HG03108 (cell line): ENCODE data around the gene UFSP2.
A peak's percentile ranks its signal among the peaks of the same experiment; 100 is the strongest.

Experiments used
- ATAC-seq: cut with Tn5 transposase; IDR thresholded peaks from one replicate; pipeline ENCODE4 v1.9.1; 2021; ENCODE audit warnings: moderate library complexity; ENCODE audit not compliant: unreplicated experiment

Gene UFSP2, protein sequence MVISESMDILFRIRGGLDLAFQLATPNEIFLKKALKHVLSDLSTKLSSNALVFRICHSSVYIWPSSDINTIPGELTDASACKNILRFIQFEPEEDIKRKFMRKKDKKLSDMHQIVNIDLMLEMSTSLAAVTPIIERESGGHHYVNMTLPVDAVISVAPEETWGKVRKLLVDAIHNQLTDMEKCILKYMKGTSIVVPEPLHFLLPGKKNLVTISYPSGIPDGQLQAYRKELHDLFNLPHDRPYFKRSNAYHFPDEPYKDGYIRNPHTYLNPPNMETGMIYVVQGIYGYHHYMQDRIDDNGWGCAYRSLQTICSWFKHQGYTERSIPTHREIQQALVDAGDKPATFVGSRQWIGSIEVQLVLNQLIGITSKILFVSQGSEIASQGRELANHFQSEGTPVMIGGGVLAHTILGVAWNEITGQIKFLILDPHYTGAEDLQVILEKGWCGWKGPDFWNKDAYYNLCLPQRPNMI

DNA sequence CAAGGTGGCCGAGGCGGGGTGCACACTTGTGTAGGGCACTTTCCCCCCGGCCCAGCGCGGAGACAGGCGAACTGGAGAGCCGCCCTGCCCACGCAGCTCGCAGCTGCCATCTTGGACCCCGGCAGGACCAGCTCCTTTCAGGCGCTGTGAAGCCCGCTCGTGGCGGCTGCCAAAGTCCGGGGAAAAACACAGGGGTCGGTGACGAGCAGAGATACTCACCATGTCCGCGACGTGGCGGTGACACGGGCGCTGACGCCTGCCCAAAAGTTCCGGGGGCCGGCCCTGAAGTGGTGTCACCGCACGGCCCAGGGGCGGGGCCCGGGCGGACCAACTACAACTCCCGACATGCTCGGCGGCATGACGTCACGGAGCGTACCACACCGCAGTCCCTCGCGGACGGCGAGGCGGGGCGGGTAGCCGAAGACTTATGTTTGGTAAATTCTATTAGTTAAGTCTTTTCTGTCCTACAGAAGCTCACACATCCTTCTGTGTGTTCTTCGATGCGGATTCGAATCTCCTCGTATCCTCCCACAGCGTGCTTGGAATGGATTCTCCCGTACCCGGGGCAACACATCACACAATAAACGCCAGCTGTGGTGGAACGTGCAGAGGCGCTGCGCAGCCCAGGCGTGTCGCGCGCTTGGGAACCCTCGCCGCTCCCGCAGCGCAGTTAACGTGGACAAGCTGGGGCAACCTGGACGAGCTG lies at the start of gene UFSP2:
TSS of gene UFSP2 (minus strand) at position 318 of the 706 bp plus-strand sequence. CDS start at position 222, 96 bp downstream.
- peak; percentile 94 for ATAC-seq

DNA sequence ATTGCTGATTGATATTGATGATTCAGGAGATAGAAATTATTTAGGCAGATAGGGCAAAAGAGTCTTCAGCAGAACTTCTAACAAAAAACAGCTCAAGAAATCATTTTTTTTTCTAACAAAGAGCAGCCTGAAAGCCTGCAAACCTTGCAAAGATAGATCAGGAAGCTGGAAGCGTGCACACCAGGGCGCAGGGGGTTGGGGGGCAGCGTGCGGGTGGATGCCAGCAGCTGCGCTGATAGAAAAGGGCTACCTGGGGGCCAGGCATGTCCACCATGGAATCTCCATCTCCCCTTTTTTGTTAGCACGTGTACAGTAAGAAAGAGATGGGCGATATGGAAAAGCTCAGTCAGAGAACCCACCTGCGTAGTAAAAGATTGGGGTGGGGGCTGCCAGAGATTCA lies 47.5 kb upstream of the UFSP2 start:
- ATAC-seq, result no peak

DNA sequence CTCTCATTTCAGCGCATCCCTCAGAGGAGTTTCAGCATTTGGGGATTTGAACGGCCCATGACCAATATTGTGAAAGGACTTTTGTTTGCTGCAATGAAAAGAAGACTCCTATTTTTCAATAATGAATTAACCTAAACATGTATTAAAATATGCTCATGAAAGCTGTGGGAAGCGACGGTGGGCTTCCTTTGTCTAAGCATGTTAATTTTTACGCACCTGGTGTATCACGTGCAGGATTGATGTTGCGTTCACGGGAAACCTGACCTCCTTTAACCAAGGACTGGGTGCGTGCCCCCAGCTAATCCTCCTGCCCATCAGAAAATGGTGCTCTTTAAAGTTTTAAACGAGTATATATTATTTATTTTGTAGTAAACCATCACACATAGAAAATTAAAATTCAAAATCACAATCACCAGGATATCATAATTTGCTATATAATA lies 46.4 kb upstream of the UFSP2 start:
- no peak for ATAC-seq

DNA sequence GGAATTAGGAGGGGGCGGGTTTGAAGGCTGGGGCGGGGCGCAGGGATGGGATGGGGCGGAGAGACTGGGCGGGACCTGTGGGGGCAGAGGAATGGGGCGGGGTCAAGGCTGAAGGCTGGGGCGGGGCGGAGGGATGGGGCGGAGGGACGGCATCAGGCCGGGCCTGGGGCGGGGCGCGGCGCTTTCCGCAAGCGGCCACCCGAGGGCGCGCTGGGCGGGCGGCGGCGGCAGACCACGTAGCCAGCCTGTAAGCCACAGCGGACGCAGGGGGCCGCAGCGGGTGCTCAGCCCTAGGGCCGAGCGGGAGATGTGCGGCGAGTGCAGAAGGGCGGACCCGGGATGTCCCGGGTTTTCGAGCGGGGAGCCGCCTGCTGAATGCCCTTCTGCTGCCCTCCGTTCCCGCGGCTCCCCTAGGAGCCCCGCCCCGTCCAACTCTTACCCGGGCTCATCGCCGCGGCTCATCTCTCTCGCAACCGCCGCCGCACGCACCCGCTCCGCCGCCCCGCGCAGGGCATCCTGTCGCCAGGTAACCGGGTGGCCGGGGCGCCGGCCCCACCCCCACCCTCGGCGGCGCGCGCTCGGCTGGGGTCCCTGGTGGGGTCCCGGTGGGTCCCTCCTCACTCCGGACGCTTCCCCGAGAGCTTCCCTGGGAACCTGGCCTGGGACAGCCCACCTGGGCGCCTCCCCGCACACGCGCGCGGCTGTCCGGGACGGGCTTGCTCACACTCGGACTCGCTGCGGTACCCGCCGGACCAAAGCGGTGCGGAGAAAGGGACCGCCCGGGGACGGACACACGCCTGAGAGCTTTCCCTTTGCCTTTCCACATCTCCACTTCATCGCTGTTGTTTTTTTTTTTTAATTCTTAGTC lies 45.7 kb upstream of the UFSP2 start, which contains the start of gene CCDC110:
TSS of gene CCDC110 (minus strand) at position 499 of the 868 bp plus-strand sequence. CDS start at position 449, 50 bp downstream.
- peak; percentile 87 for ATAC-seq

DNA sequence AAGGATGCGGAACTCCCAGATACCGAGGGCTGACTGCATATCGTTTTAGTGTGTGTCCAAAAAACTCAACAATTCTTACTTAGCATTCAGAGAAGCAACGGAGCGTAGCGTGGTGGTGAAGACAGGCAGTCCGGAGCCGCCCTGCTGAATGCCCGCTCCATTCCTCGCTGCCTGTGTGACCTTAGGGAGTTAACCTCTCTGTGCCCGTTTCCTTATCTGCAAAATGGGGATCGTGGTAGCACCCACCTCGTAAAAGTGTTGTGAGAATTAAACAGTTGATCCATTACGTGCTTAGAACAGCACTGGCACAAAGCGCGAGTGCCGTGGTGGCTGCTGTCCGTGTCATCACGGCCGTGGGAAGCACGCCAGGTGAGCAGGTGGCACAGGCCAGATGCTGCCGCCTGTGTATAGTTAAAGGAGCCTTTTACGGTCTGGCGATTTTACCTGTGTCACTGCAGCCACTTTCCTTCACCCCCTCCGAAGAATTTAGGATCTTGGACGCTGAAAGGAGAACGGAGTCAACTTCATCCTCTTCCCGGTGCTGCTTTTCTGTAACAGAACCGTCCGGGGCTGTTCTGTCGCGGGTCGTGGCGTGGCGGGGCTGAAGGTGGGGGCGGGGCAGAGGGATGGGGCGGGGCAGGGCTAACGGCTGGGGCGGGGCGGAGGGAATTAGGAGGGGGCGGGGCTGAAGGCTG lies 44.9 kb upstream of the UFSP2 start:
- no peak for ATAC-seq

DNA sequence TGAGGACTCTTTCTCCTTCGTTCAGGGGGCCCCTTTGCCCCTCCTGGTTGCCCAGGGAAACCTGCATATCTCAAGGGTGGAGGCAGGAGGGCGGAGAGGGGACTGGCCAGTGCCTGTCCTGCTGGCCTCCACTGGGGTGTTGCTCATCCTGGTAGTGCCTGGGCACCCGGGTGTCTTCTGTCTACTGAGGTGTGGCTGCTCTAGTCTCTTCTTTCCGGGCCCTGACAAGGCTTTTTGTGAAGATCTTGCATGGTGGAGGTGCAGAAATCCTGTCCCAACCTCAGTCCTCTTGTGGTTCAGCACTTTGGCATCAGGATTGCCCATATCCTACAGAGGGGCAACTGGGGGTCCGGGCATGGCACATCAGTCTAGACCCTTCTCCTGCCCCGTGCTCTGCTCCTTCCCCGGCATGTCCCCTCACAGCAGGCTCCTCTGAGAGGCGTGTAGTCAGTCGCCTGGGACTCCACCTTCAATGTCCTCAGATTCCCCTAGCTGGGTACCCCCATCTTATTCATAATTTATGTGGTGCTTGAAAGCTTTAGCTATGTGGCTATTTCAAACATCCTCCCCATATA lies 43.9 kb upstream of the UFSP2 start:
- ATAC-seq, result no peak

DNA sequence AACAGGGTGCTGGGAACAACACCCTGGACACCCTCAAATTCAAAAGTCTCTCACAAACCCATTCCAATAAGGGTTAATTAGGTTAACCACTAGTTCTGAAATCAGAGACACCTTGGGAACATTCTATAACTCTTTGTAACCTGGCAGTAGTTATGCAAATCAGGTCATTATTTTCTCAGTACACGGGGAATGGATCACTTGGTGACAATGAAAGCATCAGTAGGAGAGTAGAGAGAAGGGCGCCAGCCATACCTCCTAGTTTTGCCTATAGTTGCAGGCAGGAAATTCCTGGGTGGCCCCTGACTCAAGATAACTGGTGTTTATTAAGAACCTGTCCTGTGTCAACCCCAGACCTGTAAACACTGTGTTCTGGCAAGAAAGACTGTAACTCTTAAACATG lies 43.2 kb upstream of the UFSP2 start:
- no peak for ATAC-seq

DNA sequence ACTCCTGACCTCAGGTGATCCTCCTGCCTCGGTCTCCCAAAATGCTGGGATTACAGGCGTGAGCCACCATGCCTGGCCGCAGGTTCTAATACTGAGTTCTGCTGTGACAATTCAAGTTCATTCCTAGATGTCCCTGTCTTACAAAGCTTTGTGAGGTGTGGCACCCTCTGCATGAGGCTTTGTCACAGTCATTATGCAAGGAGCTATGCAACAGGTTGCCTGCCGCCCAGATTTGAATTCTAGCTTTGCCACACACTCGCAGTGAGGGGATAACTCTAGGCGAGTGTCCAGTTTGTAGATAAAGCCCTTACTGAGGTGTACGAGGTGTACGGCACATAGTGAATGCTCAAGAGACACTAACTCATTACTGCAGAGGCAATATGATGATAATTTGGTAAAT lies 42.2 kb upstream of the UFSP2 start:
- no peak for ATAC-seq

DNA sequence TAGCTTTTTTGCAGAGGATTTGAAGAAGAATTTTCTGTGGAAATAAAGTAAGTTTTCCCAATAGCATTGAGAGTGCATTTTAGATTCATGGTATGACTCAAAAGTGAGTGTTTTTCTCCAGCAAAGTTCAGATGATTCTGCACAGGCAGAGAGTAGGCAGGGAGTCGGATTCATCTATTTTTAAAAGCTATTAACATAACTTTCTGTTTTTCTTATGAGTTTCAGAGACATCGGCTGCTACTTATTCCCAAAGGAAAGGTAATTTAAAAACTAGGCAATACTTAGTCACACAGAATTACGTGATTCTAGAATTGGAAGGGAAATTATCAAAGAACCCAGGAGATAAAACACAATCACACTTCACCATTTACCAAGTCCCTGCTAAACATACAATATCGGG lies 41.3 kb upstream of the UFSP2 start:
- ATAC-seq, result no peak

DNA sequence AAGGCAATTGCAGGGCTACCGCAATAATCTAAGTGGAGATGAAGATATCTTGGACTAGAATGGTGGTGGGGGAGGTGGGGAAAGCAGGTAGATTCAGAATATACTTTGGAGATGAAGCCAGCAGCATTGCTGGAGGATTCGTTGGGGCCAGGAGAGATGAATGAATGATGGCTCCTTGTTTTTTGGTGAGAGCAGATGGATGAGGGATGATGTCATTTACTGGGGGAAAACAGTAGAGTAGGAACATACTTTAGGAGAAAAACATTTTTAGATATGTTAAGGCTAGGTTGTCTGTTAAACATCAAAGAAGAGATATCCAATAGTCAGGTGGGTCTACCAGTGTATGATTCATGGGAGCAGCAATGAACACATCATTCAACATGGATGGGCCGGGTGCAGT lies 39.9 kb upstream of the UFSP2 start:
- no peak for ATAC-seq

DNA sequence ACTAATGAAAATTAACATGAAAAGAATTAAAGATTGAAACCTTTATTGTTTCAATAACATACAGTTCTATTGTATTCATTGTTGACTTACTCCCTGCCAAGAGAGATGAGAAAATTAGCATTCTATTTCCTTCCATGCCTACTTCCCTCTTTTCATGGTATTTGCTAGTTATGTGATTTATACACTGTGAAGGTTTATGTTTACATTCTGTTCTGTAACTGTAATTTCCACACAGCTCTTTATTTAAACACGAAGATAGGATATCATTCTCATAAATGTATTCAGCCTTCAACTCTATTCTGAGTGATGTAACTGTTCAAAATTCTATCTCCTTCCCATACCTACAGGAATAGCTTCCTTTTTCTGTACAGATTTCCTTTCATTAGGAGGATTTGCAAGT lies 39.1 kb upstream of the UFSP2 start:
- ATAC-seq, result no peak

DNA sequence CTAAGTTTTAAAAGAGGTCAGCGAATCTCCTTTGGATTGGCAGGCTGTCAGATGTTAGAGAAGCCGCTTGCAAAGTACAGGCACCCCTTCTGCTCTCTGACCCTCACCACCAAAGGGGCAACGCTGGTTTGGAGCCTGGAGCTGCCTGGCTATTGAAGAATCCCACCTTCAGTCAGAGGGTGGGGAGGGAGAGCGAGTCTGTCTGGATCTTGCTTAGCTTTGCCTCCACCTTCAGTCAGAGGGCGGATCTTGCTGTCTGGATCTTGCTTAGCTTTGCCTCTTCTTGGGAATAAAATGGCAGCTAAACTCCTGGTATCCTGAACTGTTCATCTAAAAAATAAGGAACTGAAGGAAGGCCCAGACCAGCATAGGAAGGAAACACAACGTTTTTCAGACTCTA lies 38.4 kb upstream of the UFSP2 start:
- ATAC-seq, result no peak

DNA sequence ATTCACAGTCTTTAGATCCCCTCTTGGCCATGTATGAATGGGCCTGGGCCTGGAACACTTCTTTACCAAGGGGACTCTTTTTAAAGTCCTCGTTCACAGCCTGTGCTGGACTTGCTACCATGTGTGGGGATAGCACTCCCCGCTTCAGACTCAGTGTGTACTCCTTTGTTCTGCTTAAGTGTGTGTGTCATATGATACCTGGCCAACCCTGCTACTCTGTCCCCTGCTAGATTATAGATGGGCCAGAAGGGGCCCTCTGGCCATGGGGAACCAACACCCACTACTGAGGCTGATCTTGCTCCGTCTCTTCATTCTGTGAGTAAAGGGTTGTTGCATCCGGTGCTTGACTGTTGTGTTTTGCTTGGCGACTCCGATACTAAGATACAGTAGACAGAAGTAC lies 37.8 kb upstream of the UFSP2 start:
- no peak for ATAC-seq

DNA sequence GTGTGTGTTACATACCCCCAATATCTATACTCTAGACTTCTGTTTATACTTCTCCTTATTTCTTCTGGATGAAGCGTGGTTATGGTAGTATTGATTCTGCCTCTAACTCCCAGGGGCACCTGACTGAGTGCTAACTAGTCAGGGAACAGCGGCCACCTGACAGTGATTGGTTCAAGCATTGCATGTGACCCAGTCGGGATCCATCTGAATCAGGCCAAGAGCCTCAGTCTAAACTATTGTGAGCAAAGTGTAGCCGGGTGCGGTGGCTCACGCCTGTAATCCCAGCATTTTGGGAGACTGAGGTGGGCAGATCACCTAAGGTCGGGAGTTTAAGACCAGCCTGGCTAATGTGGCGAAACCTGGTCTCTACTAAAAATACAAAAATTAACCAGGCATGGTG lies 35.8 kb upstream of the UFSP2 start:
- no peak for ATAC-seq

DNA sequence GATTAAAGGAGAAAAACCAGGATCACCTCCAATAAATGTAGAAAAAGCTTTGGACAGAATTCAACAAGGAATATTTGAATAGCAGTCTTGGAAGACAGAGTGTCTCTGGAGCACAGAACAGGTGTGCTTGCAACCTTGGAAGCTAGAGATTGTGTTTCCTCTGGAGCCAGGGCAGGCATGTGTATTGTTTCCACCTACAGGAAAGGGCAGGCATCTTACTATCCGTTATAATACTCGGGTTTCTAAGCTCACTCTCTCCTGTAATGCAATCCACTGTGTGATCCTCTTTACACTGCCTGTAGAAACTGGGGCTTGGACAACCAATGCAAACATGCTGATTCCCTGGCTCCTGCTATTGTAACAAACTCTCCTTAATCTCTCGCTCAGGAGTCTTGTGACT lies 31.4 kb upstream of the UFSP2 start:
- ATAC-seq, result no peak

DNA sequence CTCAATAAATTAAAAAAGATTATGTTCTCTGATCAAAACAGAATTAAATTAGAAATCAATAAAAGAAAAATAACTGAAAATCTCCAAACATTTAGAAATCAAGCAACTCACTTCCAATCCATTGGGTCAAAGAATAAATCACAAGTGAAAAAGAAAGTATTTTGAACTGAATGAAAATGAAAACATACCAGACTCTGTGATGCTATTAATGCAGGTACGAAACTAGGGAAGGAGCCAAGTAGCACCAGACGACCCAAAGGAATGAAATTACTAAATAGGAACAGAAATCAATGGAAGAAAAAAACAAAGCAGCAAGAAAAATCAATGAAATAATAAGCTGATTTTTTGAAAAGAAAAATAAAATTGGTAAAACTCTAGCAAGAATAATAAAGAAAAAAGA lies 30.4 kb upstream of the UFSP2 start:
- ATAC-seq, result no peak

DNA sequence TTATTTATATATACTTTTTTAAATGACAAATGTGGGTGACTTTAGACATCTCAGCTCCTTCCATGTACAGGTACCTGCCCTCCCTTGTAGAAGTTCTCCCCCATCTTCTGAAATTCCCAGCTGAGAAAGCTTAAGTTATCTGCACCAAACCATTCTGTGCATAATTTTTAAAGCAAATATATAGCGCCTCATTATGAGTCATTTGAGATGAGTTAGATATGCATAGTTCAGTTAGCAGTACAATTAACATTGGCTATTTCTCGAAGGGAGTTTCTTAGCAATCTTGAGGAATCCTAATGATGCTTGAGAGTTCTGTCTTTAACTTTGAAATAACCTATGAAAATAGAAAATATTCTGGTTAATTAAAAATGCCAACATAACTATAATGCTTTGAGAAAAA lies 19.4 kb upstream of the UFSP2 start:
- no peak for ATAC-seq

DNA sequence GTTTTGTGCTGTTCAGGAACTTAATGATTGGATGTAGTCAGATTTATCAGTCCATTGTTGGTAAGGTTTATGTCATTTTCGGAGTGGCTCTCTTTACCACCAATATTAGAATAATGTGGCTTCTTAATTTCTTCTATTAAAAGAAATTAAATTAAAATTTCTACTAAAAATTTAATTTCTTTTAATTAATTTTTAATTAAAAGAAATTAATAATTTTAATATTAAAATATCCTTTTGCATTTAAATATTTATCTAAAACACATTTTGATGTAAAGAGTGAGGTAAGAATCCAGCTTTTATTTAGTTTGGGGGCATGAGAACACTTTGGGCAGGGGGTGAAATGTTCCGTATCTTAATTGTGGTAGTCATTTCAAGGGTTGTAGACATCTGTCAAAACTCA lies 15.7 kb upstream of the UFSP2 start:
- ATAC-seq, result no peak

DNA sequence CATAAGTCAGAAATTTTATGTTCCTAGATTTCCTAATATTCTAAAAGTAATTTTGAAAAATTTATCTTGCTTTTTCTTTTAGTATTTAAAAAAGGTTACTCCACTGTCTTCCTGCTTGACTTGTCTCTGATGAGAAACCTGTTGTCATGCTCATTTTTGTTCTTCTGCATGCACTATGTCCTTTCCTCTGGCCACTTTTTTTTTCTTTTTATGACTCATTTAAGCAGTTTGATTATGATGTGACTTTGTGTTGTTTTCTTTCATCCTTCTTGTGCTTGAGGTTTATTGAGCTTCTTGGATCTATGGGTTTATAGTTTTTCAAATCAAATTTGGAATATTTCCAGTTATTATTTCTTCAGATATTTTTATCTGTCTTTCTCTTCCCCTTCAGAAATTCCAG lies 12.0 kb upstream of the UFSP2 start:
- no peak for ATAC-seq

DNA sequence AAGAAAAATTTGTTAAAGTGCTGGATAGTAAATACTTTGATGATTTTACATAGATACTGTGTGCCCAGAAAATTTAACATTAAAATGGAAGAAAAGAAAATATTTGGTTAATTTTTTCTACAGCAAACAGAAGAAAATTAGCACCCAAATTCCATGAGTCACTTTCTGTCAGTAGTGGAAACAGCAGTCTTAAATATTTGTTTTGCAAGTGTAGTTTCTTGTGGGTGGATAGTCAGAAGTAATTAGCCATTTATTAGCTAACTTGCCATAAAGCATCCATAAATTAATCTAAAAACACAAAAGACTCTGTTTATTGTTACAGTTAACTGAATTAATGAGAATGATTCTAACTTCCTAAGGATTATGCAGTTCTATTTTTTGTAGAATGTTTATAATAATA lies 9.7 kb upstream of the UFSP2 start:
- no peak for ATAC-seq
